Neural progenitor cell (in vitro differentiated cells): ENCODE results near the gene IP6K1. TPM values are rescaled to one million over a fixed set of nuclear protein-coding genes. Genes with fewer than 3 reads are reported as not detected.

ENCODE experiments used
- DNase-seq: peaks from one replicate; pipeline ENCODE4 v3.0.0-alpha.2; 2016; ENCODE audit warnings: low spot score
- H2AFZ ChIP-seq: fragments of 200-600 bp; sonication (generic); replicated peaks from 2 replicates; pipeline ENCODE4 v1.6.1; 2016; ENCODE audit warnings: antibody characterized with exemption
- H3F3A ChIP-seq: fragments of 200-600 bp; sonication (generic); 2 replicates; pipeline ENCODE4 v1.6.1; 2016; ENCODE audit warnings: antibody characterized with exemption, low read depth
- H3K27ac ChIP-seq: fragments of 200-600 bp; sonication (generic); 2 replicates; pipeline ENCODE4 v1.5.1; 2016; ENCODE audit warnings: mild to moderate bottlenecking
- H3K27me3 ChIP-seq: fragments of 200-600 bp; sonication (generic); 2 replicates; pipeline ENCODE4 v1.6.1; 2016; ENCODE audit warnings: mild to moderate bottlenecking, moderate library complexity
- H3K36me3 ChIP-seq: fragments of 200-600 bp; sonication (generic); 2 replicates; pipeline ENCODE4 v1.5.1; 2016
- H3K4me1 ChIP-seq: fragments of 200-600 bp; sonication (generic); 2 replicates; pipeline ENCODE4 v1.6.1; 2016; ENCODE audit warnings: mixed run types
- H3K4me2 ChIP-seq: fragments of 200-600 bp; sonication (generic); 2 replicates; pipeline ENCODE4 v1.6.1; 2016
- H3K4me3 ChIP-seq: fragments of 200-600 bp; sonication (generic); 2 replicates; pipeline ENCODE4 v1.5.1; 2016
- H3K79me2 ChIP-seq: fragments of 200-600 bp; sonication (generic); 2 replicates; pipeline ENCODE4 v1.6.1; 2016; ENCODE audit warnings: low read depth
- H3K9ac ChIP-seq: fragments of 200-600 bp; sonication (generic); 2 replicates; pipeline ENCODE4 v1.6.1; 2016
- H3K9me3 ChIP-seq: fragments of 200-600 bp; sonication (generic); 2 replicates; pipeline ENCODE4 v1.5.1; 2016; ENCODE audit warnings: low read depth
- H4K20me1 ChIP-seq: fragments of 200-600 bp; sonication (generic); 2 replicates; pipeline ENCODE4 v1.6.1; 2016; ENCODE audit warnings: low read depth
- H3K27ac Mint-ChIP-seq: 3 replicates; pipeline ENCODE4 v1.8.0; 2021; ENCODE audit warnings: mixed read lengths
- H3K27me3 Mint-ChIP-seq: 2 replicates; pipeline ENCODE4 v1.8.0; 2022; ENCODE audit warnings: low read depth, mild to moderate bottlenecking, inconsistent platforms, moderate library complexity, mixed read lengths; ENCODE audit not compliant: insufficient read depth
- H3K36me3 Mint-ChIP-seq: 3 replicates; pipeline ENCODE4 v1.8.0; 2021; ENCODE audit warnings: mixed read lengths
- H3K4me1 Mint-ChIP-seq: 3 replicates; pipeline ENCODE4 v1.8.0; 2021; ENCODE audit warnings: mixed read lengths
- H3K4me3 Mint-ChIP-seq: 3 replicates; pipeline ENCODE4 v1.8.0; 2021; ENCODE audit warnings: mild to moderate bottlenecking, moderate library complexity, mixed read lengths
- H3K9me3 Mint-ChIP-seq: 3 replicates; pipeline ENCODE4 v1.8.0; 2020; ENCODE audit warnings: mixed read lengths
- EZH2 ChIP-seq: fragments of 200-600 bp; sonication (generic); IDR thresholded peaks from 2 replicates; pipeline ENCODE4 v1.6.1; 2017; ENCODE audit warnings: antibody characterized with exemption, mild to moderate bottlenecking, moderate library complexity
- EZH2phosphoT487 ChIP-seq: fragments of 200-600 bp; sonication (generic); IDR thresholded peaks from 2 replicates; pipeline ENCODE4 v1.6.1; 2017; ENCODE audit warnings: antibody characterized with exemption
- total RNA-seq: library from RNA; depleted of rRNA; stranded (reverse); fragments of >200 nt; gene quantifications from 2 replicates; pipeline ENCODE4 v1.2.3, GENCODE V29; 2015; ENCODE audit warnings: low replicate concordance
- TF ChIP-seq, protein P1 (sequence below): fragments of 200-600 bp; sonication (generic); IDR thresholded peaks from 2 replicates; pipeline ENCODE4 v1.5.1; 2017; ENCODE audit warnings: antibody characterized with exemption, mild to moderate bottlenecking

The IP6K1 gene
- total RNA-seq, 1 donor from 2014 or later = 26.3 TPM

DNA sequence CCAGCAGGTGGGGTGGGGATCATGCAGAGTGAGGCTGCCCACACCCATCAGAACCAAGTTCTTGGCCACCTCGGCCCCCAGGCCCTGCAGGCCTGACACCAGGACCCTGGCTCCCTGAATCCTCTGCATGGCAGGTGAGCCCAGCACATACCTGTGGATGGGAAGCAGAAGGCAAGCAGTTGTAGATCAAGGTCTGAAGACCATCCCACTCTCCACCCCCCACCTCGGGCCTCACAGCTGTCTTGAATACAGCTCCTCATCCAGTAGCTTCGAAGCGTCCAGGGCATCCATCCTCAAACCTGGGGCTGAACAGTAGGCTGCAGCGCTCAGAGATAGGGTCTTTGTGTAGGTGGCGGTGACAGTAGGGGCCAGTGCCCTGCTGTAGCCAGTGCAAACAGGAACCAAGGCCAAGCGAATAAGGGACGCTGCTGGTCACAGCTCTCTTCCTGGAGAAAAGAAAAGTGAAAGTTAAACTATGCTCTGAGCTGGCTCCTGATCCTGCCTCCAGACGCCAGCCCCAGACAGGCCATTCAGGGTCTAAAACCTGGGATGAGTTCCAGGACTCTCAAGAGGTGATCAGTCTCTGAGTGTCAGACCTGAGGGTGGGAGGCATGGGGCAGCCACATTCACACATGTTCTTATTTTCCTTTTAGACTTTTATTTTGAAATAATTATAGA is 27.3 kb upstream of the IP6K1 start, which contains the start of gene UBA7:
UBA7 (minus strand) TSS at position 457 of the 678 bp plus-strand sequence; CDS start at position 291, 166 bp downstream.
- H3K4me1 ChIP-seq = no peaks in the 10 kb centered on the region
- H4K20me1 ChIP-seq = no peaks in the 10 kb centered on the region
- H3K9me3 ChIP-seq = no peaks in the 10 kb centered on the region
- H3K9me3 Mint-ChIP-seq = no peaks in the 10 kb centered on the region
- H3K4me2 ChIP-seq = no peak within 1 kb of the TSS
- H3K79me2 ChIP-seq = no peaks in the 10 kb centered on the region
- DNase-seq = no peak
- TF ChIP-seq EZH2 = no peak
- no peak within 1 kb of the TSS for H2AFZ ChIP-seq
- H3K4me3 Mint-ChIP-seq = no peak within 1 kb of the TSS
- H3K27ac Mint-ChIP-seq = no peak within 1 kb of the TSS
- H3F3A ChIP-seq = no peaks in the 10 kb centered on the region
- no peaks in the 10 kb centered on the region for H3K27me3 ChIP-seq
- H3K36me3 Mint-ChIP-seq = no peaks in the 10 kb centered on the region
- no peak within 1 kb of the TSS for H3K27ac ChIP-seq
- peaks cover 8% of the 10 kb centered on the region for H3K27me3 Mint-ChIP-seq
- H3K9ac ChIP-seq = no peak within 1 kb of the TSS
- H3K4me3 ChIP-seq = no peak within 1 kb of the TSS
- no peaks in the 10 kb centered on the region for H3K36me3 ChIP-seq
- H3K4me1 Mint-ChIP-seq = no peaks in the 10 kb centered on the region

DNA sequence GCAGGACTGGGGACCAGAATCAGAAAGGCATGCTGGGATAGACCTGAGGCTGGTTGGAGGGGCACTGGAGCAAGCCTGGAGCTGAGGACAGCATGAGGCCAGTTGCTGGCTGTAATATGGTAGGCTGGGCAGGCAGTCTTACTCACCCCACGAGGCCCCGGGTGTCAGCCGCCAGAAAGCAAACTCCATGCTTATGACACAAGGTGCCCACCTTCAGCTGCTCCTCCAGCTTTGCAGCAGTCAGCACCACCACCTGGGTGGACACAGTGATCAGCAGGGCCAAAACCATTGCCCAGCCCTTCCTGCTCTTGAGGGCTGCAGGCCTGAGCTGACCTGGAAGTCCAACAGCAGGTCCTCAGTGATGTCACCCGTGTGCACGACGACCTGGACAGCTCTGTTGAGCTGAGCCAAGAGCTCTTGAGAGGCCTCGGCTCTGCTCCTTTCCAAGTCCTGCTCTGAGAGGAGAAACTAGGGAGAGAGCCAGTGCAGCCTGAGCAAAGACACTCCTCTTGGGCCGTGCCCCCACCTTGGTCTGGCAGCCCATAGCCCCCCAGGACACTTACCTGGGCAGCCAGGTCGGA is 26.7 kb upstream of the IP6K1 start:
- Histone ChIP-seq H3K9me3 (no peaks in the 10 kb centered on the region), H3F3A (no peaks in the 10 kb centered on the region), H3K27me3 (no peaks in the 10 kb centered on the region), H3K9ac (no peak overlapping the region), H3K4me2 (no peak overlapping the region), H3K36me3 (no peaks in the 10 kb centered on the region), H3K27ac (no peak overlapping the region), H2AFZ (no peak overlapping the region), H3K4me3 (no peak overlapping the region), H3K79me2 (no peaks in the 10 kb centered on the region), H3K4me1 (no peaks in the 10 kb centered on the region), H4K20me1 (no peaks in the 10 kb centered on the region)
- Mint-ChIP-seq H3K27ac (no peak overlapping the region), H3K4me3 (no peak overlapping the region), H3K9me3 (no peaks in the 10 kb centered on the region), H3K4me1 (no peaks in the 10 kb centered on the region), H3K27me3 (peaks cover 8% of the 10 kb centered on the region), H3K36me3 (no peaks in the 10 kb centered on the region)
- DNase-seq = no peak
- TF ChIP-seq EZH2 (no peak), EZH2phosphoT487 (no peak)
- TF ChIP-seq, protein P1, sequence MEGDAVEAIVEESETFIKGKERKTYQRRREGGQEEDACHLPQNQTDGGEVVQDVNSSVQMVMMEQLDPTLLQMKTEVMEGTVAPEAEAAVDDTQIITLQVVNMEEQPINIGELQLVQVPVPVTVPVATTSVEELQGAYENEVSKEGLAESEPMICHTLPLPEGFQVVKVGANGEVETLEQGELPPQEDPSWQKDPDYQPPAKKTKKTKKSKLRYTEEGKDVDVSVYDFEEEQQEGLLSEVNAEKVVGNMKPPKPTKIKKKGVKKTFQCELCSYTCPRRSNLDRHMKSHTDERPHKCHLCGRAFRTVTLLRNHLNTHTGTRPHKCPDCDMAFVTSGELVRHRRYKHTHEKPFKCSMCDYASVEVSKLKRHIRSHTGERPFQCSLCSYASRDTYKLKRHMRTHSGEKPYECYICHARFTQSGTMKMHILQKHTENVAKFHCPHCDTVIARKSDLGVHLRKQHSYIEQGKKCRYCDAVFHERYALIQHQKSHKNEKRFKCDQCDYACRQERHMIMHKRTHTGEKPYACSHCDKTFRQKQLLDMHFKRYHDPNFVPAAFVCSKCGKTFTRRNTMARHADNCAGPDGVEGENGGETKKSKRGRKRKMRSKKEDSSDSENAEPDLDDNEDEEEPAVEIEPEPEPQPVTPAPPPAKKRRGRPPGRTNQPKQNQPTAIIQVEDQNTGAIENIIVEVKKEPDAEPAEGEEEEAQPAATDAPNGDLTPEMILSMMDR = no peak

DNA sequence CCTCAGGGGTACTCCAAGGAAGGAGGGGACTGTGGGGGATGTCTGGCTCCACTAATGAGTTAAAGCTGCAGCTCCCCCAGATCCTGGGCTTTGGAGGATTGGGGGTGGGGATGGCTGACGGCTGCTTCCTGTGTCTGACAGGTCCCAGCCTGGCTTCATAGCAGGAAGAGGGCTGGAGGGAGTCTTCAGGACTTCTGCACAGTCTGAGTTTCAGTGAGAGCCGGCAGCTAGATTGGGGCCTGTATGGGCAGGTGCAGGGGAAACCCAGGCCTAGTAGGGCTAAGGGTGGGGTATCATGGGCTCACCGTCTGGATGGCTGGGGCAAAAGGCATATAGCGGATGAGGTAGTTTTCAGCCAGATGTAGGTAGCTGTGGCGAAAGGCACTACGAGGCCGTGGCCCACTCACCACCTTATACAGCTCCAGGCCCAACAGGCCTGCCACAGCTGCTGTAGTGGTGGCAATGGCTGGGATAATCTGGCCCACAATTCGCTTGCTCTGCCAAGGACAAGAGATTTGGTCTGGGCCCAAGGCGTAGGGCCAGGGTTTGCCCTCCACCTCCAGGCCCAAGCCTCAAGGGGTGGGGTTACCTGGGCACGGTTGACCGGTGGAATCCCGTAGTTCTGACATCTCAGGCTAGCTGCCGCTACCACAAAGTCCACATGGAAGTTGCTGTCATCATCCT is 21.2 kb upstream of the IP6K1 start:
- no peak overlapping the region for H3K4me3 ChIP-seq
- no peaks in the 10 kb centered on the region for H3K9me3 ChIP-seq
- peaks cover 9% of the 10 kb centered on the region for H3F3A ChIP-seq
- H3K27me3 ChIP-seq = peaks cover 24% of the 10 kb centered on the region
- H3K4me1 ChIP-seq = peaks cover 15% of the 10 kb centered on the region
- H3K27ac Mint-ChIP-seq = no peak overlapping the region
- TF ChIP-seq, protein P1 = no peak
- TF ChIP-seq EZH2 (no peak), EZH2phosphoT487 (no peak)
- no peak overlapping the region for H2AFZ ChIP-seq
- peaks cover 15% of the 10 kb centered on the region for H3K4me1 Mint-ChIP-seq
- H3K9ac ChIP-seq = no peak overlapping the region
- DNase-seq = no peak
- no peak overlapping the region for H3K4me2 ChIP-seq
- no peaks in the 10 kb centered on the region for H3K36me3 Mint-ChIP-seq
- no peaks in the 10 kb centered on the region for H3K9me3 Mint-ChIP-seq
- no peak overlapping the region for H3K4me3 Mint-ChIP-seq
- peaks cover 7% of the 10 kb centered on the region for H3K27me3 Mint-ChIP-seq
- H4K20me1 ChIP-seq = peaks cover 3% of the 10 kb centered on the region
- no peak overlapping the region for H3K27ac ChIP-seq
- no peaks in the 10 kb centered on the region for H3K79me2 ChIP-seq
- no peaks in the 10 kb centered on the region for H3K36me3 ChIP-seq
